Measurements from ENCODE around the gene CMTR1.

The CMTR1 gene

DNA sequence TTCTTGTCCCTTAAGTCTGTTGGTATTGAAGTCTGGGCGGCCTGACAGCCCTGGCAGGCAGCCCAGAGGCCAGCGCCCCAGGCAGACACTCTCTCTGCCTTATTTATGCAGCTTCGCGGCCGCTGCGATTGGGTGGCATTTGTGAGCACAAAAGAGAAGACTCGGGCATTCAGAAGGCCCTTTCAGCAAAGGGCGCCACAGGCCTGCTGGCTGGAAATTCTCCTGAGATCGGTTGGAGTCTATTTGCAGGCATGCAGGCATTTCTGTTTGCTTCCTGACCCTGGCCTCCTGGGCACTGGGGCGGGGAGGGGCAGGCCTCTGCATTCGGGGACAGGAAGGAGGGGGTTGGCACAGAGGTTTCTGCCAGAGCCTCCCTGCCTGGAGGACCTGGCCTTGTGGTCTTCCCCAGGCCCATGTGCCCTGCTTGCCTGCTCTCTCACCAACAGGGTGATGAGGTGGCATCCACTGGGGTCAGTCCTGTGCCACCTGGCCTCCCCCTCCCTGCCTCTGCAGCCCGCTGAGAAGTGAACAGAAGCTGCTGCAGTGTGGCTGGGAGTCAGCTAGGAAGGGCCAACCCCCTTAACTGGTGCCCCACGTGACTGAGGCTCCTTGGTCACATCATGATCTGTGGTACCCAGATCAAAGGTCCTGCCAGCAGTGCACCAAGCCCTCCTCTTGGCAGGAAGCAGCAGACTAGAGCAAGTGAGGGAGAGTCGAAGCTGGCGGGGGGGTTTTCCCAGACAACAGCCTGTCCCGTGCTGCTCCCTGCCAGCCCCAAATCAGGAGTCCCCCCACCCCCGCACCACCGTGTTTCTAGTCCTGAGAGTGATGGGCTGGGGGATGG is 83.3 kb downstream of the CMTR1 start:
- DNase-seq, result peak; percentile 89

DNA sequence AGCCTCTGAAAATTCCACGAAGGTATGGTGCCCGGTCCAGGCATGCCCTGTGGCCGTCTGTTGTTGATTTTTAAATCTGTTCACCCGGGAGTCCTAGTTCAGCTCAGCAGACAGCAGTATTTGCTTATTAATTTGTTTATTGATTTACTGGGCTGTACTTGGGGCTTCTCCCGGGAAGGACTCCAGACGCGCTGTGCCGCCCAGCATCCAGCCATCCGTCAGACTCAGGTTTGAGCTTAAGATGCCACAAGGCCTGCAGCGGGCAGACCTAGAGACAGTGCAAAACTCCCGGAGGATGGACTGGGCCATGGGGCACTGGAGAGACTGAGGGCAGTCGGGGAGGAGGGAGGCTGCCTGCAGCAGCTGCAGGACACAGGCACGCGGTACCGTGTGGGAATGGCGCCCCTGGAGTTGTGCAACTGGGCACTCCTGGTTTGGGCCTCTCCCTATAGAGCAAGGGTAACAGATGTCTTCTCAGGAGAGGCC is 83.9 kb downstream of the CMTR1 start:
- DNase-seq, result peak; percentile 53

DNA sequence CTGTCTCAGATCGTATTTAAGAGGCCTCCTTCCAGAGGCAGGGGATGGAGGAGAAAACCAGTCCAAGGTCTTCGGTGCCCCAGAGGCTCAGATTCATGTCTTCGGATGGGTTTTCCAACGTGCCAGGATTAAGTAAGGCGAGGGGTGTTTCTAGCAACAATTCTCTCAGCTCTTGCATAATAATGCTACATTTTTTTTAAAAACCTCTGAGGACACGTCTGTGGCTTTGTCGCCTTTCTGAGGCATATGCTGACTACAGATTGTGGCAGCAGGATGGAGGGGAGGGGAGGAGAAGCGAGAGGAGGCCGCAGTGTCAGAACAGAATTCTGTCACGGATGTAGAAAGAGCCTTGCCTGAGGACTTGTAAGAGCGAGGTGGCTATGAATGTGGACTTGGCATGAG is 84.4 kb downstream of the CMTR1 start:
- DNase-seq, result peak; percentile 78

DNA sequence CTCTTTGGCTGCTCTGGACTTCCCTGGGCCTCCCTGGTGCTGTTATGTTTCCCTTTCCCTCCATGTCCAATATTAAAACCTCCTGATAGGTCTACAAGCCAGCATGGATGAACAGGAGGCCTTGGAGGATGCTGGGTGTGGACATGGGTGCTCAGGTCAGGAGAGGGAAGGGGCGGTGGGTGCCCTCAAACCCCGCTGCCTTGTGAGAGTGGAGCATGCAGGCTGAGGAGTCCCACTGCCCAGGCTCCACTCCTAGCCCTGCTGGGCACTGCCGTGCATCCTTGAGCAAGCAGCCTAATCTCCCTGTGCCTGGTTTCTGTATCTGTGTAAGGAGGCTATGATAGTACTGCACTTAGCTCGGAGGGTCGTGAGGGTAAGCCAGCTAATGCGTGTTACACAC is 85.1 kb downstream of the CMTR1 start:
- DNase-seq, result no peak

DNA sequence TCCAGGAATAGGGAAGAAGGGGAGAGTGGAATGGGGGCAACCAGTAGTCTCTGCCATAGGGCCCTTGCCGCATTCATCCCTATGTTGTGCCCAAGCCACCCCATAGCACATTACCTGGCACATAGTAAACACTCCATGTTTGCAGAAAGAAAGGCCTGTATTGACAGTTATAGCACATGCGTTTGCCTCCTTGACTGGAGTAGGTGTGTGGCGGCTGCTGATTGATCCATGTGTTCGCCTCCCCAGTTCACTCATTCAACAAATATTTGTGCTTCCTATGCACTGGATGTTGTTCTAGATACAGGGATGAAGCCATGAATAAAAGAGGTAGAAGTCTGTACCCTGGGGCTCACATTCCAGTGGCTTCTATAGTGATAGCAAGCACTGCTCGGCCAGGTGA is 86.4 kb downstream of the CMTR1 start:
- no peak for DNase-seq

DNA sequence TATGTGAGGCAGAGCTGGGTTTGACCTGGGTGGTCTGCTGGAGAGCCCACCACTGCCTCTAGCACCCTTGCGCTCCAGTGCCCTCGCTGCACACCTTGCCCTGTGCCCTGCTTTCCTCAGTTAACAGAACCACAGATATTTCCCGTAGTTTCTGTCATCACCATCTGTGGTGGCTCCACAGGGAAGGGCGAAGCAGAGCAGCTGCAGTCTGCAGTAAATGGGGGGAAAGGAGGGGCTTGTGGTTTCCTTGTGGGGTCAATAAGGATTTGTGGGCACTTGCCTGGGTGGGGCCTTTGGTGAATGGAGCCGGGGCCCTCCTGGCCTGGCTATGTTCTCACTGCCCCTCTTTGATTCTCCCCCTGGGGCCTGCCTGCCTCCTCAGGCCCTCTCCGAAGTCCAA is 87.9 kb downstream of the CMTR1 start:
- no peak for DNase-seq

DNA sequence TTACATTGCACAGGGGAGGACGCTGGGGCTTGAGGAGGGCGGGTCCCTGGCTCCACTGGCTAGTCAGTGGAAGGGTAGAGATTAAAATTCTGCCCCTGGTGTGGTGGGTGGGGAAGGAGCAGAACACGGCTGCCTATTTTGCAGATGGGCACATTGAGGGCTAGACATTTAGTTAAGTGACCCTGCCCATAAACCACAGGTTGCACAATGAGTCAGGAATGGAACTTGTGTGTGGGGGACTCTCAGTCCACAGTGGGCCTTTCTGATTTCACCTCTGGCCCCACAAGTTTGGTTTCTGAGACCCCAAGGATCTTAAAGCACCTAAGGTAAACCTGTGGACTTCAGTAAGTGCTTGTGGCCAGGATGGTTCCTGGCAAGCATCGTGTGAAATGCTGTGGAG is 88.7 kb downstream of the CMTR1 start:
- DNase-seq, result peak; percentile 41

DNA sequence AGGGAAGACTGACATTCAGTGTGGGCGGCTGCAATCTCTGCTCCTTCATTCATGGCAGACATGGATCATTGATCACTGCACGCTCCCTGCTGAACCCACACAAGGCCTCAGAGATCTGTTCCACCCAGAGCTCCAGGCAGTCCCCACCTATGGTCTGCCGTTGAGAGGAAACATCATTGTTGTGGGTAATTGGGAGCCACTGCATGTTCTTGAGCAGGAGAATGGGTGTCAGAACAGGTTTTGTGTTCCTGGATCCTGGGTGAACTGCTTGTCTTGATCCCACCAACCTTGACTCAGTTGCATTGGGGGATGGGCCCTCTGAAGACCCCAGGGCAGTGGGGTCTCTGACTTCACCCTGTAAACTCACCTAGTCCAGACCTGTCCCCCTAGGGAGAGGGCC is 89.8 kb downstream of the CMTR1 start:
- no peak for DNase-seq

DNA sequence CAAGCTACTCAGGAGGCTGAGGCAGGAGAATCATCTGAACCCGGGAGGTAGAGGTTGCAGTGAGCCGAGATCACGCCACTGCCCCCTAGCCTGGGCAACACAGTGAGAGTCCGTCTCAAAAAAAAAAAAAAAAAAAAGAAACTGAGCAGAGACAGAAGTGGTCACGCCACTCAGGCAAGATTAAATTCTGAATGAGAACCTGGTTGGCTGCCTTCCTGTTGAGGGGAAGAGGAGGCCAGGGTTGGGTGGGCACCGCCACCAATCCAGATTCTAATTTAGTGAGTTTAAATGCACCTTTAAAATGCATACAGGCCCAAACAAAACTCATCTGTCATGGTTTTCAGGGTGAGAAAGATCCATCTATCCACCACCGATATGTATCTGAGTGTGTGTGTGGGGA is 90.4 kb downstream of the CMTR1 start:
- no peak for DNase-seq

DNA sequence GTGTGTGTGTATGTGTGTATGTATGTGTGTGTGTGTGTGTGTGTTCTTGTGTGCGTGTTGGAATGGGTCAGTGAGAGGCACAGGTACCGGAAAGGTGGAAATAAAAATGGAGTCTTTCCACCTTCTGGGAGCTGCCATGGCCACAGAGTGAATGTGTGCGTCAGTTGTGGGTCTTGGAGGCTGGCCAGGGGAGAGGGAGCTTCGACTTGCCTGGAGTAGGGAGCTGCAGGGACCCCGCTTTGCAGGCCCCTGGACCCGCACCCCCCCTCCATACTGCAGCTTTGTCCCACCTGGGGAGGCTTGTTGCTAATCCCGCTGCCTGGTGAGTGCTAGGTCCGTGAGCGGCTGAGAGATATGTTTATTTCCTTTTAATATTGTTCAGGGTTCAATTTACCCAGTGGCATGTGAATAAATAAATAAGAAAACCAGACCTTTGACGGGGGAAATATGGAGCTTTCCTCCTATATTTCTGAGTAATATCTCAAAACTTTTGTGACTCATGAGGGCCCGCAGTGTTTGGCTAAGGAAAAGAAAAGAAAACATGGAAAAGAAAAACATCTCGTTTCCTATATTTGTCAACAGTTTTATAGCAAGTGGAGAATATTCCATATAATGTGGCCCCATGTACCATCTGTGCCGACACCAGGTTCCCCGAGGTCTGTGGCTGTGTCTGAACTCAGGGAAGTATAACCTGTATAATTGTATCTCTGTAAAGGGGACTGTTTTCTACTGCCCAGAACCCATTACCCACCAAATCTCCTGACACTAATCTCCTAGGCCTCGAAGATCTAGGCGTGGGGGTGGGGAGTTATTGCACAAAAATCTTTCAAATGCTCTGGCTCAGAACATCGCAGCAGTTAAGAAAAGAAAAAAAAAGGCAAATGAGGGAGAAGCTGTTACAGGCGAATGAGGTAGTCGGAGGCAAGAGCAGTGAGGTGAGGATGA is 91.3 kb downstream of the CMTR1 start:
- DNase-seq, result no peak

DNA sequence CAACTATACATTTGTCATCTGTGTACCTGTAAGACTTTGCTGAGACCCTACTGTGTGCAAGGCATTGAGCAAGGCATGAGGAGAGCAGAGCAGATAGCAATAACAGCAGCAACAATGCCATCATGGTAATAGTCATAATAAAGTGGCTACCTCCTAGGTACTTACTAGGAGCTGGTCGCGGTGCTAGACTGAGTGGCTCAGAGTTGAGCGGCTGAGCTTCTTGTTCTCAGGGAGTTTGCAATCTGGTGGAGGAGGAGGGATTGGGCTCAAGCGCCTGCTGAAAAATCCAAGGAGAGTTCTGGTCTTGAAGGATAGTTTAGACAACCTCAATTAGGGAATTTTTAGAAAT is 91.9 kb downstream of the CMTR1 start:
- DNase-seq, result no peak

DNA sequence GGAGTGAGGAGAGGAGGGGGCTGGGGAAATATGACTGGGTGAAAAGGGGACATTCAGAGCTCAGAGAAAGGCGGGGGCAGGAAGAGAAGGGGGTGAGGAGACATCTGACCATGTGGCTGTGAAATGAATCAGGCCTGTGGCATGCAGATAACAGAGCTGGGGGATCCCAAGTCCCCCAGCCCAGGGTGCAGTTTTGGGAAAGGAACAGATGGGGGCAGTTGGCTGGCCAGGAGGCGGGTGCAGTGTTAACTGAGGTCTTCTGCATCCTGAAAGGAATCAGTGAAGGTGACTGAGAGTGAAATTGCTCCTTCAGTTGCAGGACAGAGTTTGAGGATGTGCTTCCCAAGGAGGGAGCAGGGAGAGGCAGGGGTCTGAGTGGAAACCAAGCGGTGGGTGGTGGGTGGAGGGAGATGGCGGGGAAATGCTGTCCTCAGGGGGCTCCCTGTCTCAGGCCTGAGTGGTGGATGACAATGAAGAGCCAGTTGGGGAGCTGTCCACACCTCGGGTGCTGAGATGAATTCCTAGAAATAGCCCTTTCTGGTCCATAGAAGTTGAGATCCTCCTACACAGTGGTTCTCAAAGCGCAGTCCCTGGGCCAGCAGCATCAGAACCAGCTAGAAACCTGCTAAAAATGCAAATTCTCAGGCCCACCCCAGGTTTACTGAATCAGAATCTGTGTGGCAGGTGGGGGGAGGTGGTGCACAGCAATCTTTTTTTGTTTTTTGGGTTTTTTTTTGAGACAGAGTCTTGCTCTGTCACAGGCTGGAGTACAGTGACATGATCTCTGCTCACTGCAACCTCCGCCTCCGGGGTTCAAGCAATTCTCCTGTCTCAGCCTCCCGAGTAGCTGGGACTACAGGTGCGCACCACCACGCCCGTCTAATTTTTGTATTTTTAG is 92.7 kb downstream of the CMTR1 start:
- DNase-seq, result no peak

DNA sequence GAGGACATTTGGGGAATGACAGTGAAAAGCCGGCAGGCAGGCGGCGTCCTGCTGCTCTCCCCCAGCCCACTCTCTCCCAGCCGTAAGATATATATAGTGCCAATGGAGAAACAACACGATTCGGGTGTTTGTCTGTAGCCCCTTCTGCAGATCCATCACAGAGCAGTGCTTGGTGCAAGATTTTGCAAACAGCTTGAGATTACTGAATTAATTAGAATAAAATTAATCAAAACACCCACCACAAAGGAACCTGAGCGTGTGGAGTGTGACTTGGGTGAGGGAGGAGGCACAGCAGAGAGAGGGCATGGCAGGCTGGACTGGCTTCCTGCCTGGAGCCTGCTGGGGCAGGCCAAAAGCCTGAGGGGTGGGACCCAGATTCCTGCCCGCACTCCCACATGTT is 95.5 kb downstream of the CMTR1 start:
- DNase-seq, result no peak

DNA sequence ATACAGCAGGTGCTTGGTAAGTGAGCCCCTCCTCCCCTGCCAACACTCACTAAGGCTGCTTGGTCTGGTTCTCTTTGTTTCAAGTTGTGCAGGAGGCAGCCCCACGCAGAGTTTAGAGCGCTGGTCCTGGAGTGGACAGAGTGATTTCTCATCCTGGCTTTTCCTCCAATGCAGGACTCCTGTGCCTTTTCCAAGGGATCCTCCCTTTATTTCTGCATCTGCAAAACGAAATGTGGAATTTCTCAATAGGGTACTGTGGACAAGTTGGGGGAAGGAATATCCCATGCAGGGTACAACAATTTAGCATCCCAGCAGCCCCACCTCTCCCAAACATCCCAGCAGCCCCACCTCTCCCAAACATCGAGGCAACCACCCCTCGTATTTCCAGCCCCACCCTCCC is 97.3 kb downstream of the CMTR1 start:
- no peak for DNase-seq

DNA sequence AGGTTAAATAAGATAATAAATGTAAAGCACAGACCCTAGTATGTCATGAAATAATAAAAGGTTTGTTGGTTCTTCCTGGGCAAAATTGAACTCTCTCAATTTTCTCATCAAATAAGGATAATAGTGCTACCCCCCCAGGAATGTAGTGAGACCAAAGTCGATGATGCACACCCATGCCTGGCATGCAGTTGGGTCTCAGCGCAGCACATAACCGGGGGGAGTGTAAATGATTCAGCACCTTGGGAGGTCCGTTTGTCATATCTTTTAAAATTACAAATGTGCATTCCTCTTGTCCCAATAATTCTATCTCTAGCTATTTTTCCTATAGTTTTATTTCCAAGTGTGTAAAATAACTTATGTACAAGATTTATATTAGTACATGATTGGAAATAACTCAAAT is 98.0 kb downstream of the CMTR1 start:
- no peak for DNase-seq

Data from stimulated activated CD8-positive, alpha-beta memory T cell treated with anti-CD3 and anti-CD28 coated beads, Interleukin-4, amount 100 ng/mL, for 48 hours (primary cell).